Neural cell (in vitro differentiated cells): Measurements from ENCODE around the gene SCRG1.

Source experiments
- EP300 ChIP-seq: fragments of 450-650 bp; conservative IDR thresholded peaks from 2 replicates; pipeline ENCODE4 v1.6.1; 2014; ENCODE audit warnings: antibody characterized with exemption, mild to moderate bottlenecking, moderate library complexity; ENCODE audit not compliant: poor library complexity, severe bottlenecking
- EZH2 ChIP-seq: fragments of 200-600, 300-800 bp; shearing (Covaris generic), sonication (generic); IDR thresholded peaks from 2 replicates; pipeline ENCODE4 v1.6.1; 2014; ENCODE audit warnings: antibody characterized with exemption, low read length, borderline replicate concordance, mild to moderate bottlenecking; ENCODE audit not compliant: insufficient read depth, poor library complexity, severe bottlenecking
- MXI1 ChIP-seq: fragments of 450-650 bp; conservative IDR thresholded peaks from 2 replicates; pipeline ENCODE4 v1.6.1; 2014; ENCODE audit warnings: antibody characterized with exemption, mild to moderate bottlenecking; ENCODE audit not compliant: poor library complexity, severe bottlenecking
- POLR2AphosphoS5 ChIP-seq: IDR thresholded peaks from 2 replicates; pipeline ENCODE4 v1.6.1; 2012
- RAD21 ChIP-seq: fragments of 450-650 bp; conservative IDR thresholded peaks from 2 replicates; pipeline ENCODE4 v1.6.1; 2014; ENCODE audit warnings: antibody characterized with exemption, mild to moderate bottlenecking, moderate library complexity
- SMC3 ChIP-seq: fragments of 450-650 bp; conservative IDR thresholded peaks from 2 replicates; pipeline ENCODE4 v1.6.1; 2014; ENCODE audit warnings: antibody characterized with exemption, mild to moderate bottlenecking, moderate library complexity; ENCODE audit not compliant: poor library complexity
- TAF1 ChIP-seq: IDR thresholded peaks from 2 replicates; pipeline ENCODE4 v1.6.1; 2012; ENCODE audit warnings: low read depth
- TF ChIP-seq, protein P1 (sequence below): fragments of 450-650 bp; IDR thresholded peaks from 2 replicates; pipeline ENCODE4 v1.5.1; 2014; ENCODE audit warnings: antibody characterized with exemption, mild to moderate bottlenecking, moderate library complexity; ENCODE audit not compliant: poor library complexity, severe bottlenecking
- TF ChIP-seq, protein P2 (sequence below): IDR thresholded peaks from 2 replicates; pipeline ENCODE4 v1.6.1; 2012; ENCODE audit warnings: borderline replicate concordance

DNA sequence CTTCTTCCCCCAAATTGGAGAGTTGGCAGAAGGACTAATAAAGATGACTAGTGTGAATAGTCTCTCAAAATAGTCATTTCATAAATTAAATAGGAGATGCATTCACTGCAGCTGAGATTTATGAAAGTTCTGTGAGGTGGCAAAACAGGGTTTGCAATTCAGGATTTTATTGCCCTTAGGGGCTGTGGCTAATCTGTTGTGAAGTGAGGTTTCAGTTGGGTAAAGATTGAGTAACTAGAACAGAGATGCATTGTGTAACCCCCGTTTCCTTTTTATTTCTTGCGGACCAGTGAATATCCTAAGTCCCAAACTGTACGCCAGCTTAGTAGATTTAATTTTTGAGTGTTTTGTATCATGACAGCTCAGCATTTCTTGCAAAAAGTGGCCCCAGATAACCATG is 16.2 kb upstream of the SCRG1 start:
- TF ChIP-seq POLR2AphosphoS5 (no peak), EZH2 (no peak), TAF1 (no peak), SMC3 (no peak), MXI1 (no peak), RAD21 (no peak), EP300 (no peak)
- TF ChIP-seq, protein P1, sequence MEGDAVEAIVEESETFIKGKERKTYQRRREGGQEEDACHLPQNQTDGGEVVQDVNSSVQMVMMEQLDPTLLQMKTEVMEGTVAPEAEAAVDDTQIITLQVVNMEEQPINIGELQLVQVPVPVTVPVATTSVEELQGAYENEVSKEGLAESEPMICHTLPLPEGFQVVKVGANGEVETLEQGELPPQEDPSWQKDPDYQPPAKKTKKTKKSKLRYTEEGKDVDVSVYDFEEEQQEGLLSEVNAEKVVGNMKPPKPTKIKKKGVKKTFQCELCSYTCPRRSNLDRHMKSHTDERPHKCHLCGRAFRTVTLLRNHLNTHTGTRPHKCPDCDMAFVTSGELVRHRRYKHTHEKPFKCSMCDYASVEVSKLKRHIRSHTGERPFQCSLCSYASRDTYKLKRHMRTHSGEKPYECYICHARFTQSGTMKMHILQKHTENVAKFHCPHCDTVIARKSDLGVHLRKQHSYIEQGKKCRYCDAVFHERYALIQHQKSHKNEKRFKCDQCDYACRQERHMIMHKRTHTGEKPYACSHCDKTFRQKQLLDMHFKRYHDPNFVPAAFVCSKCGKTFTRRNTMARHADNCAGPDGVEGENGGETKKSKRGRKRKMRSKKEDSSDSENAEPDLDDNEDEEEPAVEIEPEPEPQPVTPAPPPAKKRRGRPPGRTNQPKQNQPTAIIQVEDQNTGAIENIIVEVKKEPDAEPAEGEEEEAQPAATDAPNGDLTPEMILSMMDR: no peak
- TF ChIP-seq, protein P2, sequence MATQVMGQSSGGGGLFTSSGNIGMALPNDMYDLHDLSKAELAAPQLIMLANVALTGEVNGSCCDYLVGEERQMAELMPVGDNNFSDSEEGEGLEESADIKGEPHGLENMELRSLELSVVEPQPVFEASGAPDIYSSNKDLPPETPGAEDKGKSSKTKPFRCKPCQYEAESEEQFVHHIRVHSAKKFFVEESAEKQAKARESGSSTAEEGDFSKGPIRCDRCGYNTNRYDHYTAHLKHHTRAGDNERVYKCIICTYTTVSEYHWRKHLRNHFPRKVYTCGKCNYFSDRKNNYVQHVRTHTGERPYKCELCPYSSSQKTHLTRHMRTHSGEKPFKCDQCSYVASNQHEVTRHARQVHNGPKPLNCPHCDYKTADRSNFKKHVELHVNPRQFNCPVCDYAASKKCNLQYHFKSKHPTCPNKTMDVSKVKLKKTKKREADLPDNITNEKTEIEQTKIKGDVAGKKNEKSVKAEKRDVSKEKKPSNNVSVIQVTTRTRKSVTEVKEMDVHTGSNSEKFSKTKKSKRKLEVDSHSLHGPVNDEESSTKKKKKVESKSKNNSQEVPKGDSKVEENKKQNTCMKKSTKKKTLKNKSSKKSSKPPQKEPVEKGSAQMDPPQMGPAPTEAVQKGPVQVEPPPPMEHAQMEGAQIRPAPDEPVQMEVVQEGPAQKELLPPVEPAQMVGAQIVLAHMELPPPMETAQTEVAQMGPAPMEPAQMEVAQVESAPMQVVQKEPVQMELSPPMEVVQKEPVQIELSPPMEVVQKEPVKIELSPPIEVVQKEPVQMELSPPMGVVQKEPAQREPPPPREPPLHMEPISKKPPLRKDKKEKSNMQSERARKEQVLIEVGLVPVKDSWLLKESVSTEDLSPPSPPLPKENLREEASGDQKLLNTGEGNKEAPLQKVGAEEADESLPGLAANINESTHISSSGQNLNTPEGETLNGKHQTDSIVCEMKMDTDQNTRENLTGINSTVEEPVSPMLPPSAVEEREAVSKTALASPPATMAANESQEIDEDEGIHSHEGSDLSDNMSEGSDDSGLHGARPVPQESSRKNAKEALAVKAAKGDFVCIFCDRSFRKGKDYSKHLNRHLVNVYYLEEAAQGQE: no peak
